Dermis microvascular lymphatic vessel endothelial cell (primary cell): ENCODE measurements around the gene TMEM132D. TPM values are rescaled to one million over a fixed set of nuclear protein-coding genes. Genes with fewer than 3 reads are reported as not detected.
"Not testable (repeated sequence)": the region's sequence is repeated elsewhere in the genome, so short reads cannot be mapped to it uniquely, and the experiment has no call there.

ENCODE experiments used
- DNase-seq, 2 donors: peaks; one replicate each; pipeline versions ENCODE4 v3.0.0 to v3.0.0-alpha.2; 2010; ENCODE audit warnings: low read depth in 2 of 2
- total RNA-seq: library from RNA; depleted of rRNA; stranded (reverse); fragments of >200 nt; gene quantifications from 2 replicates; pipeline ENCODE4 v1.2.1, GENCODE V29; 2014

The TMEM132D gene
- total RNA-seq, 1 donor from 2014 or later = not detected

DNA sequence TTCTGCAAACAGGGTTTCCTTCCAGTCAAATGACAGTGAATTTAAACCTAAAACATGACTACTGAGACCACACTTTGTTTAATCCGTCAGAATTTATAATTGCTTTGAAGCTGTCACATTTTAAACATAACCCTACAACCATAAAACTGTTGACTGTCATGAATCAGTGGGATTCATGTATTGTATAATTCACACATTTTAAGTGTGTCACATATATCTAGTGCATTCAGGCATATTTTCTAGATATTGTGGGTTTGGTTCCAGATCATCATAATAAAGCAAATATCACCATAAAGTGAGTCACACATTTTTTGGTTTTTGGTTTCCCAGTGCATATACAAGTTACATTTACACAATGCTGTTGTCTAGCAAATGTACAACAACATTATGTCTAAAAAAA lies 304.4 kb downstream of the TMEM132D start:
- DNase-seq = no peak

DNA sequence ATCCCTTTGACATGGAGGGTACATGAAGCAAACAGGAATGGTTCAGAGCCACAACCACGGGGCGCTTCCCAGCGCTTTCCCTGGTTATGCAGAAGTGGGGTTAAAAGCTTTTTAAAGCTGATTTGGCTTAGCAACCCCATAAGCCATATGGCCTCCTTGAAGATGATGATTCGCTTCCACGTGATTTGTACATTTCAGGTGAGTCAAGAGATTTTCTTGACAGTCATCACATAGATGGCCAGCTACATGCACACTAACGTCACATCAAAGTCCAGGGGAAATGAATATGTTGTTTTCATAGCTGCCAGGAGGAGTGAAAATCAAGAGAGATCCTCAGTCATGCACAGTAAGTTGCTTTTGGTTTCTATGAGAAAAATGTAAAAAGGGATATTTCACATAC lies 309.7 kb downstream of the TMEM132D start:
- no peak for DNase-seq

DNA sequence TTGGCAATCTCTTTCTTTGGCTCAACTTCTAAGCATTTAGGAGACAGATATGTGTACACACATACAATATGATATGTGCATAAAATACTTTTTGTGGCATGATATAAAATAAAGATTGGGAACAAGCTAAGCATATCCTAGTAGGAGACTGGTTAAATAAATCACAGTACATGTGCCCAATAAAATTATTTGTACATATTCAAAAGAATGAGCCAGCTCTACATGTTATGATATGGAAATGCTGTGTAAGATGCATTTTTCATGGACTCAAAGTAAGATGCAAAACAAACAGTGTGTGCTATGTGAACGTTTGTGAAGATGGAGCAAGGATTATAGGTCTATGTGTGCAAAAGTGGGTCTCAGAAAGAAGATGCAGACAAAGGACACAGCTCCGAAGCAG lies 311.4 kb downstream of the TMEM132D start:
- DNase-seq = no peak

DNA sequence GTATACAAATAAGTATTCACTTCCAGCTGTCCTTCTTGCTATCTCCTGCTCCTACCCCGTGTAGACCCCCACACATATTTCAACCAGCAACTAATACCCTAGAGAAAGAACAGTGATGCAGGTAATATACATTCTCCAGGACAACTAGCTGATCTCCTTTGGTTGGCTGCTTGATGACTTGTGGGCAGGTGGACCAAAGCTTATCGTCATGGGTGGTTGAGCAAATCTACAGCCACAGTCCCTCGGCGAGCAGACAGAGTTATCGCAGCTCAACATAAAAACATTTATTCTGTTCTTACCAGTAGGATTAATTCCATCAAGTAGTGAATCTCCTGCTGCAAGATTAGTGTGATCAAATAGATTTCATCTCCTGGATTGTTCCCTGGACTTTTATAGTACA lies 314.3 kb downstream of the TMEM132D start:
- DNase-seq = no peak

DNA sequence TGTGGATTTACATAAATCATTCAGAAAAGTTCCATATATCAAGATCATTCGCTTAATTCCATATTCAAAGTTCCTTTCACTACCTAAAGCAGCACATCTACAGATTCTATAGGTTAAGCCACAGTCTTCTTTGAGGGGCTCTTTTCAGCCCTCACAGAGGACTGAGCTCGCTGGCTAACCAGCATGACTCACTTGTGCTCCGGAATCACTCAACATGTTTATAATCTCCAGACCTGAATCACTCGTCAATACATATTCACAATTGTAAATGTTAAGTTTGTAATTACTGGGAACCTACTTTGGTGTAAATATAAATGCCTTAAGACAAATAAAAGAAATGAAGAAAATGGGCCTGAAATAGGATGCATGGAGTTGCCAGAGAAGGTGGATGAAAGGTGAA lies 315.7 kb downstream of the TMEM132D start:
- DNase-seq = no peak

DNA sequence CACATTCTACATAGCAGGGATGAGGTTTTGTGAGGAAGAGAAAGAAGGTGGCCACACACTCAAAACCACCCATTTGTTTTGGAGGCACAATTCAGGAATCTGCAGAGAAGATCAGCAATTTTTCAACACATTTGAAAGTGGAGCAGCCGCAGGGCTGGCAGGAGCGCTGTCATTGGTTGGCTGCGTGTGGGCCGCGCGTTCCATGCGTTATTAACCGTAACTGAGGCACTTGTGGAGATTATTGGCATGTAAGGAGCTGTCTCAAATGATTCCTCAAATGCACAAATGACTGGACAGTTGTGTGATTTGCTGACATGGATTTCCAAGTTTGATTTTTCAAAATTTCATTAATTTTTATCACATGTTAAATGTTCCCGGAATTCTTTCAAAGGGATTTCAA lies 318.5 kb downstream of the TMEM132D start:
- DNase-seq = no peak

DNA sequence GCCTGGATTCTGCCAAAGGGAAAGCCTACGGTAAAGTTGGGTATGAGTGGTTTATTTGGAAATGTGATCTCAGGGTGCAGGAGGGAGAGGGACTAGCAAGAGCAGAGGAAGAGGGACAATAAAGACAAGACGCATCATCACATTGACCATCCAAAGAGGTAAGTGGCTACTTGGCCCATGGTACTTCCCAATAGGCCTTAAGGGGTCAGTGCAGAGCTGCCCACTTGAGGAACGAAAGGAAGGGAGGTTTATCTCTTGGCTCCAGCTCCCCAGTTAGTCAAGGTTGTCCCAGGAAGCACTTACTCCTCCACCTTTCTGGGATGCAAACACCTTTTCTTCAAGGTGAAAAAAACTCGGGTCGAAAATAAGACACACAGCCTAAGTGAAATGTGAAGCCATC lies 323.9 kb downstream of the TMEM132D start:
- DNase-seq = no peak

DNA sequence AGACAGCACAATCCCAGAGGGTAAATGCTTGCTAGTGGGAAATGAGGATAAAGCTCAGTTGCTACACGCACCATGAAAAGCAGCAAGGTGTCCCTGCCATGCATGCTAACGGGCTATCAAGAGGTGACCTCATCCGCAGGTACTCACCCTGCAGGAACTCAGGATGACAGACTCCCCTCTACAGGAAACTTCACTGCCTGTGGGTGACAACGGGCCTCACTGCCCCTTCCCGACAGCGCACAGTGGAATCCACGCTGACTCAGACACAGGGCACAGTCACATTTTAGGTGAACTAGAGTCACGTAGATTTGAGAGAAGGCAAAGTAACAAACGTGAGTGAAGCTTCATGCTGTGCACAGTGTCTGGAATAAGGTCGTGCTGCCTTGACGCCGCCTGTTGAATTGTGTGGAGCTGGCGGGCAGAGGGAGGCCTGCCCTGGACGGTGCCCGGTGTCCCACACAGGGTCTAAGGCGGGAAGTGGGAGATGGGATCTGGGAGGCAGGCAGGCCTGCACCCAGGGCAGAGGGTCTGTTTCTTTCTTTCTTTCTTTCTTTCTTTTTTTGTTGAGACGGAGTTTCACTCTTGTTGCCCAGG lies 331.8 kb downstream of the TMEM132D start:
- no peak for DNase-seq

DNA sequence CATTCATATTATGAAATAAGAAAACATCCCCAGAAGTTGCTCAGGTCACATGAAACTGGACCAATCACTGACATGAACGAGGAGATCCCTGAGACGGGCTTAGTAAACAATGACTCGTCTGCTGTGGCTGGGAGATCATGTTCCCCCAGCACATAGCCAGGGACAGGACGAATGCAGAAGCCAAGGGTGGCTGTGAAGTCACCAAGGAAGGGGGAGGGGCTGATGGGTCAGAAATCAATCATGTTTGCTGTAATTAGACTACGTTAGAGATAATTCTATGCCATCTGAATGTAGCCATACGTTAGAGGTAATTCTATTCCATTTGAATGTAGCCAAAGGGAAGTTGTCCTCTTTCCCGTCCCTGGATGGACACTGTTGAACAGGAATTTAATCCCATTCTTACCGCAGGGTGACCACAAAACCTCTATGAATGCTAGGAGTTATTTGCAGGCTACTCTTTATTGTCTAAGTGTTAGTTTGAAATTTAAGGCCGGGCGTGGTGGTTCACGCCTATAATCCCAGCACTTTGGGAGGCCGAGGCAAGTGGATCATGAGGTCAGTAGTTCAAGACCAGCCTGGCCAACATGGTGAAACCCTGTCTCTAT lies 332.9 kb downstream of the TMEM132D start:
- DNase-seq = no peak

DNA sequence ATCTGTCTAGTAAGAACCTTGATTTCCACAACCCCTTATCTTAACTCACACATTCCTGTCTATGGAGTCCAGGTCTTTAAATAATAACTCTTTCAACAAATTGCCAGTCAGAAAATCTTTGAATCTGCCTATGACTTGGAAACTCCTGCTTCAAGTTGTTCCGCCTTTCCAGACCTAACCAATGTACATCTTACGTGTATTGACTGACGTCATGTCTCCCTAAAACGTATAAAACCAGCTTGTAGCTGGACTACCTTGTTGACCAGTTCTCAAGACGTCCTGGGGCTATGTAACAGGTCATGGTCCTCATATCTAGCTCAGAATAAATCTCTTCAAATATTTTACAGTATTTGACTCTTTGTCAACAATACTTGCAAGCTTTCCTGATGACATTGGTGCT lies 337.0 kb downstream of the TMEM132D start:
- DNase-seq = no peak

DNA sequence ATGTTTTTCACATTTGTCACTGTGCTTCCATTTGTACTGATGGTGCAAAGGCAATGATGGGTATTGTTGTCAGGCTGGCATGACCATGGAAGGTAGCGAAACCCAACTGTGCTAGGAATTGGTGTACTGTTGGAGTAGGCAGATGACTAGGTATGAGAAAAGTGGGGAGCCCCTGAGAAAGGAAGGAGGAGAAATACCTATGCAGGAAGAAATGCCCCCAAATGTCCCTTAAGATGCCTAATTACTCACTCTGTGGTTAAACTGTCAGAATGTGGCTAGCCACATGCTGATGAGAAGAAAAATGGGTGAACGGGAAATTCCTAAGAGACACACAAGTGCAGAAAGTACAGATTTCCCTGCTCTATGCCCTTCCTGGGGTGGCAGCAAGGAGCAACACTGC lies 339.1 kb downstream of the TMEM132D start:
- DNase-seq = no peak

DNA sequence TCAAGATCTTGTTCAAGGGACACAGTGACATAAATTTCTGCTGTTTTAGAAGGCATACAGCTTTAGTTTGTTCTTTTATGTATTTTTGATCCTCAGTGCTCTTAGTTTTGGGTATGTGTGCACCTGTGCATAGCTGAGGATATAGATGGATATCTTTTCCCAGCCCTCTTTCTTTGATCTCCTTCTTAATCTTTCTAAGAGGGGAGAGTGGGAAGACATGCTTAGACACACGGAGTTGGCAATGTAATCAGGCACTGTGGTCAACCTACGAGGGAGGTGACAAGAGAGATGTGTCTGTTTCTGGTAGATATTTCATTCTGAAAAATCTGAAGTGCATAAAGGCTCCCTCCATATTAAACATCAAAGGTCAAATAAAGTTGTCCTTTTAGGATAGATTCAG lies 340.6 kb downstream of the TMEM132D start:
- DNase-seq = no peak

DNA sequence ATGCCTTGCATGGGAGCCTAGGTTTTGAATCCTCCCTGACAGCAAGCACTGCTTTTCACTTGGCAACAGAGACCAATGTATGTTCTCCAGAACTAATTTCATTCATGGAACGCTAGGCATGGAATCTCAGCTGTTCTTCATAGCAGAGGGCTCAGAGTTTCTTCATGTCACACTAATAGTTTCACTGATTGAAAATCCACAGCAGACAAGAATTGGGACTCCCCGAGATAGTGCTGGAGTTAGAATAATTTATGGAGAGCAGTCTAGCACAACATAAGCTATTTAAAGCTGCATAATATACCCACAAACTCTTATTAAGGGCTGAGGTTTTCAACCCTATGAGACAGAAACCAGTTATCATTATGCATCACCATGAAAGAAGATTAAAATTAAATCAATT lies 342.5 kb downstream of the TMEM132D start:
- no peak for DNase-seq

DNA sequence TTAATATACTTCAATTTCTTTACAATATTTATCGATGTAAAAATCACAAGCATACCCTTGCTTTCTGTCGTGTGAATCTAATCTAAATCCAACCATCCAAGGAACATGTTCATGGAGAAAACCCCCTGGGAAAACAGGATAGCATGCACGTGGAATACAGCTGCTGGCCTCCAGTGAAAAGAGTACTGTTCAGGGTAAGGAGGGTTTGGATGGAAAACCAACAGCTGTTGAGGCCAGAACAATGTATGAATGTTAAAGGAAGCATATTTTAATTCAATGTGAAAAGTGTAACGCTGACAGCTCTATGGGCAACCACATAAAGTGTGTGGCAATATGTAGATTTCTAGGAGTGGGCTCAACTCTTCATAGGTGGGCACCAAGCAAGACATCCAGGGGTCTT lies 344.0 kb downstream of the TMEM132D start:
- no peak for DNase-seq

DNA sequence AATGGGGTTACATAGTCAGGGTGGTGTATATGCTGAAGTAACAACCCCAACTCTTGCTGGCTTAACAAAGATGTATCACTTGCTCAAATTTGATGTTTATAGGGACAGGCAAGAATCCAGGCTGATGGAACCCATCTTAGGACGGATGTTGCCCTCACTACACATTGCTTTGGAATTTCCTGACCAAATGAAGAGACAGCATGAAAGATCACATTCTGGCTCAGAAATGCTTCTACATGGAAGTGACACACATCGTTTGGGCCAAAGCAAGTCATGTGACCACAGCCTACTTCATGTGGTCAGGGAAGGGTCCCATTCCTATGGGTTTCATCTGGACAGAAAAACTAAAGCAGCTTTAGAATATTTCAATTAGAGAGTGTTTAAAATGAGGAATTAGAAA lies 345.8 kb downstream of the TMEM132D start:
- DNase-seq = no peak

DNA sequence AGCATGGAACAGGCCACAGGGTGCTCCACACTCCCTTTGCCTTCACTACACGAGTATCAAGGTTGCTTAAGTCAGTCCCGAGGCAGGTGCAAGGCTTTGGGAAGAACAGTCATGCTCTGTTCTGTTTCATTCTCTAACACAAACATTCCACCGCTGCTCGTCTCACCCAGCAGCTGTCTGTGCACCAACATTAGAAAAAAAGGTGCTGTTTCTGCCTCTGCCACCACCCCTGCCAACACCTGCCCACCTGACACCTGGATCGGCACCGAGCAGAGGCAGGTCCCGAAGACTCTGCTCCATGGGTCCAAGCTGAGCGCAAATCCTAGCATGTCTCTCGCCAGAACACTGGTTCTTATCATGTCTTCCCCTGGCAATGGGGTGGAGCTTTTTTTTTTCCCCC lies 347.7 kb downstream of the TMEM132D start:
- no peak for DNase-seq

DNA sequence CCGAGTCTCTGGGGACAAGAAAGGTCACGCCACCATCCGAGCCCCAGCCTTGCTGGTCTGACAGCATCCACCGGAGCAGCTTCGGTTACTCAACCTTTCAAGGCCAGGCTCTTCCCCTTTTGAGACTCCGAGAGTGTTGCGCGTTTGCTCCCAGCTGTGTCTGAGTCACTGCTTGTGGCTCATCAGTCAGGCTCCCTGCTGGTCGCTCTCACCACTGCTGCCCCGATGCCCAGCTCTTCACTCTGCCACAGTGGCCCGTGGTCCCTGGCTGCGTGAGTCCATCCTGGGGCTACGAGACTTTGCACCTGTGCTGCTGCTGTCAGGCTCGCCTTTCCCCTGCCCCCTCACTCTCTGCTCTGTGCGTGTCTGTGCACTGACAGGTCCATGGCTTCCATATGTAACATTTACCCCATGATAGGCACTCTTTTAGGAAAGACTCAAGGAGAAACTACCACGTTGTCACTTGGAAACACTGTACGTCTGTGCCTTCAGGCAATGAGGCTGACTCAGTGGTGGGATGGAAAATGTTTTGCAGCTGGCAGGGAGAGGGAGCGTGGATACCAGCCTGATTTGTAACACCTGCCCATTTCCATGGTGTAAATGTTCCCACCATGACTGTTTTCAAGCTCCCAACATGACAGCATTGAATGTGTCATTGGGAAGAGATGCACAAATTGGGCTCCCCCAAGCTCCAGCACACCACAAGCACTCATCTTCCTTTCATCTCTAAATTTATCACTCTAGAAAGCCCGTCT lies 350.7 kb downstream of the TMEM132D start:
- DNase-seq = no peak

DNA sequence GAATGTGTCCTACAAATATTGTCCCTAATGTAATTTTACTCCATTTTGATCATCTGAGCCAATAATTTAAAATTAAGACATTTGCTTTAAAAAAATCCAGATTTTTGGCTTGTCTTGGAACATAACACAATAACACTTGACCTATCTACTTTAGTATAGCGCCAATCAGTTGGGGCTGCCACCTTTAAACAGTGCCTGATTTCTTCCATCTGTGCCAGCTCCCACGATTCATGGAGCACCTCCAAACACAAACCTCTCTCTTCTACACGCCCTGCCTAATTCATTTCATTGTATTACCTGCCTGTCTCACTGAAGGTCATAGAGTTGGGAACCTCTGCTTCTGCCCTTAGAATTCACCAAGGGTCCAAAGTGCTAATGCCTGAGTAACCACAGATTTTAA lies 352.4 kb downstream of the TMEM132D start:
- no peak for DNase-seq

DNA sequence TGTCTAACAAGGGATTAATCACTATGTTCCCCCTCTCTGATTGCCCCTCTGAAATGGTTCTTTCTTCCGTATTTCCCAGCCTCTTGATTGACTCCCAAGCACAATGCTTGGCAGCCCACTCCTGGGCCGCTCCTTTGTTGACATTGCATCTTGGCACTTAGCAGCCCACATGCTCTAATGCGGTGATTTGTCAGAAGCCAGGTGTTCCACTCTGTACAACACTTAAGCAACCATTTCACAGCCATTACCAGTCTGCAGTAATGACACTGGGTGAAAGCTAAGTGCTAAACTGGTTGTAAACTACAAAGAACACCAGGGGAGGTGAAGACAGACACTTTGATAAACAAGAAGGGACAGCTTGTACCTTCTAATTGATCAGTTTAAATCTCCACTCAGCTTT lies 353.5 kb downstream of the TMEM132D start:
- no peak for DNase-seq

DNA sequence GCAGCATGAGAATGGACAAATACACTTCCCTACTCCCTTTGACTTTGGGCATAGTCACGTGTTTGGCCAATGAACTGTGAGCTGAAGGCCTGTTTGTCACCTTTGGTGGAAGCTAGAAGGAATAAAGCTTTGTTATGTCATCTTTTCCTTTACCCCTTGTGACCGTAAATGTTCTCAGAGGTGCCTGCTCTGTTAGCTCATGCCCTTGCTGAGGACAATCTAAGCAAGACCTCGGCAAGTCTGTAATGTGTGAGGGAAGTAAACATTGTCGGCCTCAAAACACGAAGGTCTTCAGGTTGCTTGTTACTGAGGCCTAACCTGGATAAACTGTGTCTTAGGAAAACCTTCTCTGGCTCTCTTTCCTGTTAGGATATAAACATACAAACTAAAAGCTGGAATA lies 354.2 kb downstream of the TMEM132D start:
- no peak for DNase-seq

DNA sequence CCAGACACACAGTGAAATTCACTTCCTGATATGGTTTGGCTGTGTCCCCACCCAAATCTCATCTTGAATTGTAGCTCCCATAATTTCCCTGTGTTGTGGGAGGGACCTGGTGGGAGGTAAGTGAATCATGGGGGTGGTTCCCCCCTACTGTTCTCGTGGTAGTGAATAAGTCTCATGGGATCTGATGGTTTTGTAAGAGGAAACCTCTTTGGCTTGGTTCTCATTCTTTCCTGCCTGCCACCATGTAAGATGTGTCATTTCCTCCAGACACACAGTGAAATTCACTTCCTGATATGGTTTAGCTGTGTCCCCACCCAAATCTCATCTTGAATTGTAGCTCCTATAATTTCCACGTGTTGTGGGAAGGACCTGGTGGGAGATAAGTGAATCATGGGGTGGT lies 354.8 kb downstream of the TMEM132D start:
- DNase-seq = not testable (repeated sequence)

DNA sequence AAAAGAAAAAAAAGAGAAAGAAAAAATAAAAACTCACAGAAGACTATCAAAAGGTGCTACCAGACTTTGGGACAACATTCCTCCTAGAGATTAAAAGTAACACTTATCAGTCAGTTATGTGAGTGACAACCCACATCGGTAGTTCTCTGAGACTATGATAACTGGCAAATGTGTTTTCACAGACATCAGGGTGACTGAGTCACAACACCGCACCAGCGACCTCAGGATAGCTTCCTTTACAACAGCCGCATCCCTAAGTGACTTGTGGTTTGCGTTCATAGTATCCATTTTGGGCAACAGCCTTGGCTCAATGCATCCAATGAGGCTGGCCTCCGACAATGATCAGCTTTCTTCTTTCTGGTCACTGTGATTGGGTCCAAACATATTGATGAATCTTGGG lies 359.1 kb downstream of the TMEM132D start:
- DNase-seq = no peak

DNA sequence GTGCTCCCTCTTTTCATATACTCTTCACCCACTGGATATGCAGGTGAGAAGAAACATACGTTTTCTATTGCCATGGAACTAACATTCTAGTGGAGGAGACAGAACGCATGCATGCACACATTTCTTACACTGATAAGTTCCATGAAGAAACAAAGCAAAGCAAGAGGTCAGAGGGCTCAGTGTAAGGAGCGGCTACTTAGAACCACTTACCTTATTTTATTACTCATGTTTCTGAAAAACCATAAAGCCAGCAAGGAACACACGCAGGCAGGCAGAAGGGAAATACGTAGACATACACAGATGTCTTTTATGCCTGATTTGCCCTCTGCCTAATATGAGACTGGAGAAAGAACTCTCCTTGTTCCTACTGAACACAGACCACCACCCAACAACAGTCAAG lies 362.9 kb downstream of the TMEM132D start:
- no peak for DNase-seq
